IPS-NIHi7 (cell line): ENCODE measurements around the gene HRH2.

Experiments used
- DNase-seq: peaks from one replicate; pipeline ENCODE4 v3.0.0; 2012; ENCODE audit warnings: mixed read lengths; ENCODE audit errors: extremely low spot score

The HRH2 gene

GRCh38 chr5:175692235-175692995 is 34.5 kb downstream of the HRH2 start:
- no peak for DNase-seq

DNA sequence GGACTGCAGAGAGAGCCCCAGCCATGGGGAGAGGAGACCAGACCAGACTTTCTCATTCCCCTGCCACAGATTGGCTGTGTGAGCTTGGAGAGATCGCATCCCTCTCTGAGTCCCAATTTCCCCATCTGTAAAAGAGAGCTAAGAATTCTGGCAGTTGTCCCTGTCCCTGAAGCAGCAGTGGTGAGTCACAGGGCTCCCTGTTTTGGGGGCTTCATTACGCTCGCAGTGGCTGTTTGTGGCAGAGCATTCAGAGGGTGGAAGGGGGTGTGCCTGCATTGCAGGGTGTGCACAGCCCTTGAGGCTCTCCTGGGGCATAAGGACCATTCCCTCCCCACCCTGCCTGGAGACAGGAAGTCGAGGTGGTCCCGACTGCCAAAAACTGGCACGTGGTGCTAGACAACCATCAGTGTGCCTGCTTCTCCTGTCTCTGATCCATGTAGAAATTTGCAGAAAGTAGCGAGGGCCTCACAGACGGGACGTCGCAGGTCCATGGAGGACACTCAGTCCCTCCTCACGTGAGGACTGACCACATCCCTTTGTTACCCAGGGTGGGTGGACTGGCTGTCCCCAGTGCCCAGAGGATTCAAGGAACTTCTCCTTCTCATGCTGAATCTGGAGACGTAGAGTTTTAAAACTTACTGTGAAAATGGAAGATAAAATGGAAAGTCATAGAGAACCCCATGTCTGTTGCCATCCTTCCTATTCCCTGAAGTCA is 35.3 kb downstream of the HRH2 start:
- DNase-seq = no peak

DNA sequence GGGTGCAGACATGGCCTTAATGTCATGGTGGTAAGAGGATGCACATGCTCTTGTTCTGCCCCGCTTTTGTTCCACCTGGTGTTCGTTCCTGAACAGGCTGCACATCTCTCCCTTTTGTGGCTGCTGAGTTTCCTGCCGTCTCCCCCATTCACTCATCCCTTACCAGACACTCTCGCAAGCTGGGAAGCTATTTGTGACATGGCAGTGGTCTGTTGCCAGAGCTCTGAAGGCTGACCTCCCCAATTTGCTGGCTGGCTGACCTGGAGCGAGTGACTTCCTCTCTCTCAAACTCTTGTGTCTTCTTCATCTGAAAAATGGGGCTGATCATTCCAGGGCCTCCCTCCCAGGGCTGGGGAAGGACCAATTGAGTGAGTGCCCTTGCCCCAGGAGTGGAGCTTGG is 35.9 kb downstream of the HRH2 start:
- no peak for DNase-seq

DNA sequence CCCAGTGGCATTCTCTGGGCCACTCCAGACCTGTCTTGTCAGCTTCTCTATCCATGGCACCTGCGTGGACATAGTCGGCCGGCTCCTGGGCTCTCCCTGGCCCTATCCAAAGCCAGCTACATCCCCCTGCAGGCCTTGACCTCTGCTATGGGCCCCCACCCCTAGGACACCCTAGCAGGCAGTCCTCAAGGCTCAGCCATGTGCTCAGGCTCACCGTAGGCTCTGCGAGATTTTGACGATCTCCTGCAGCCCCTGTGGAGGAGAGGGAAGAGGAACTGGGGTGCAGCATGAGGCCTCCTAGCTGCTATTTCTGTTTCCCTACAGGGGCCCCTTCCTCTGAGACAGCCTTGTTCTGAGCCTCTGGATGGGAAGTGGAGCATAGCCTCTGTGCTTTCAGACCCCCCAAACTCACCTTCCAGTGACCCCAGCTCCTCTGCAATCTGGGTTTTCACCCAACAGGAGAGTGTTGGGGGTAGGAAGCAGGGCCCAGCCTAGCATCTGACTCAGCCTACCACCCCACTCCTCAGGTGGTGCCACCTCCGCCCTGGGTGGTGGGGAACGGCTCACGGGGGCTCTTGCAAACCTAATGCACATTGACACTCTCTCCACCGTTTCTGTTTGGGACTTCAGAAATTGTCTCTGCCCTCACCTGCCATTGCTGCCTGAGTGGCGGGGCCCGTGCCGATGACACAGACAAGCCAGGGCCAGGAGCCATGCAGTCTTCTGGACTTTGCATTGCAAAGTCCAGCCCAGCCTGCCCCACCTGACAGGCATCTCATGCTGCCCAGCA is 36.7 kb downstream of the HRH2 start:
- DNase-seq = no peak

DNA sequence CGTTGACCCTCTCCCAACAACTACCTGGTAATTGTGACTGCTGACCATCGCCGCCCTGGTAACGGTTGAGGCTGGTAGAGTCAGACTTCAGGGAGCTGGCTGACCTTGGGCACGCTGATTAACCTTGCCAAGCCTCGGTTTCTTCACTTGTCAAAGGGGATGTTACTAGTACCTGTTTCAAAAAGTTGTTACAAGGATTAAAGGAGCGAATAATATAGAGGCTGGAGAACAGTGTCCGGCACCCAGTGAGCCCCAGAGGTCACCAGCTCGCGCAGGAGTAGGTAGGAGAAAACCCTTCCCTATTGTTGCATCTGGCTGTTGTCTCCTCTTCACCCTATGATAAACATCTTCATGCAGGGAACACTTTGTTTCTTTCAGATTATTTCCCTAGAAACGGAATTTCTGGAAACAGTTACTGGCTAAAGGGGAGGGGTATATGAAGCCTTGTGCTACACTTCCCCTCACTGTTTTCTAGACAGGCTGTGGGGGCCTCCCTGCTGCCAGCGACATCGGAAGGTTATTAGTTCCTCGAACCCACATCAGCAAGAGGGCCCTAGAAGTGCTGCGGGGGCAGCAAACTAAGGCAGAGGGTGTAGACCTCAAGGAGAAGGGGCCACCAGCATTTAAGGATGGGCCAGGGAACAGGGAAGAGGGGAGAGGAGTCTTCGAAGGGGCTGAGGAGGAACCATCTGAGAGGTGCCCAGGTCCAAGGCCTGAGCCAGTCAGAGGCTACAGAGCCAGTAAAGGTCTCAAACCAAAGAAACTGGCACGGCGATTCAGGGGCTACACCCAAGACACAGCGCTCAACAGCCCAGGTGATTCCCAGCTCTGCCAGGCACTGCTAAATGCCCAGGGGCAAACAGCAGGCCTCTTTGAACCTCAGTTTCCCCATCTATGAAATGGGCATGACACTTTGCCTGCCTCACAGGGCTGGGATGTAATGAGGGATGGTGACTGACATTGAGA is 37.6 kb downstream of the HRH2 start:
- DNase-seq = no peak

DNA sequence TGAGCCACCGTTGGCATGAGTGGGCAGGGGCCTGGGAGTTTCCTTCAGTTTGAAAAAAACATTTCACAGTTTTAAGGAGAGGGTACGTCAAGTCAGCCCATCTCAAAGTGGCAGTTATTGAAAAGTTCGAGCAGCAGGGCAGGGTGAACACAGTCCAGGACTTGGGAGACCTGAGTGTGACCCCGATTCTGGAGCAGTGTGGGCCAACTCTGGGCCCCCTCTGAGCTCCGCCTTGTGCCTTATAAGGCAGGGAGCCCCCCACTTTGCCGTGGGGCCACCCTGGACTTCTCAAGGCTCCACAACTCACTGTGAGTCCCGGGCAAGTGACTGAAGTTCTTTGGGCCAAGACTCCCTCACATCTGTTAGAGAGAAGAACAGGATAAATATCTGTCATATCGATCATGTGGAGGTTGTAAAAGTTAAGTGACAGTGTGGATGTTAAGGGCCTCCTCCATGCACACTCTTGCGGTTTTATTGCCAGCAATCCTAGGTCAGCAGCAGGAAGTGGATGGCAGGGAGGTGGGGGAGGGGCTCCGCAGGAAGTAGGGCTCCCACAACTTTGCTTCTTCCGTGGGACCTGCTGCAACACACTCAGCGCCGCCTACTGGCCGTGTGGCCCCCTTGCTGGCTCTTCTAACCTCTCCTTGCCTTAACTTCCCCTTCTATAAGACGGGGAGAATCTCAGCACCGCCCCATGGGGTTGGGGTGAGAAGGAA is 38.4 kb downstream of the HRH2 start:
- peak; percentile 87 for DNase-seq

DNA sequence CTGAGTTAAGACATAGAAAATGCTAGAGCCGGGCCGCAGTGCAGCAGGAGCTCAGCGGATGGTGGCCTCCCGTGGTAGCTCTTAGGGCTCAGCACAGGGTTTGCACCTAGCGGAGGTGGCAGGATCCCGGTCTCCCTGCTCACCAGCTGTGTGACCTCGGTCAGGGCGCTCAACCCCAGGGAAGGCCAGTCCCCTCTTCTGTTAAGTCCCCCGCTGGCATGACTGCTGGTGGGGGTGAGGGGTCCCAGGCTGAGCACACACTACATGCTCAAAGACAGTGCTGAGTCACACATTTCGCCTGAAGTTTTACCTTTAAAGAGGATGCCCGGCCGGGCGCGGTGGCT is 39.0 kb downstream of the HRH2 start:
- no peak for DNase-seq

DNA sequence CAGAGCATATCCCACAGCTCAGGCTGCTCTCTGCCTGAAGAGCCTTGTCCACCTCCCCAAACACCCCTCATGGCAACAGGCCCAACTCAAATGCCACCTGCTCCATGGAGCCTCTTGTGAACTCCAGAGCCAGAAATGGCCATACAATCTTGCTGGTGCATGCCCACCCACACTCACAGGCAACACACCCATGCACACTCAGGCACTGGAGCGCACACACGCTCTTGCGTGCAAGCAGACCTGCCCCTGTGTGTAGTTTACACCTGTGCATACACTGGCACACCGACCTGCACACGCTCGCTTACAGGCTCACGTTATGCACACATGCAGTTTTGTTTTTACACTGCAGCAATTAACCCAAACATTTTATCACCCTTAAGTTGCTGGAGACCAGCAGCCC is 40.0 kb downstream of the HRH2 start:
- no peak for DNase-seq

DNA sequence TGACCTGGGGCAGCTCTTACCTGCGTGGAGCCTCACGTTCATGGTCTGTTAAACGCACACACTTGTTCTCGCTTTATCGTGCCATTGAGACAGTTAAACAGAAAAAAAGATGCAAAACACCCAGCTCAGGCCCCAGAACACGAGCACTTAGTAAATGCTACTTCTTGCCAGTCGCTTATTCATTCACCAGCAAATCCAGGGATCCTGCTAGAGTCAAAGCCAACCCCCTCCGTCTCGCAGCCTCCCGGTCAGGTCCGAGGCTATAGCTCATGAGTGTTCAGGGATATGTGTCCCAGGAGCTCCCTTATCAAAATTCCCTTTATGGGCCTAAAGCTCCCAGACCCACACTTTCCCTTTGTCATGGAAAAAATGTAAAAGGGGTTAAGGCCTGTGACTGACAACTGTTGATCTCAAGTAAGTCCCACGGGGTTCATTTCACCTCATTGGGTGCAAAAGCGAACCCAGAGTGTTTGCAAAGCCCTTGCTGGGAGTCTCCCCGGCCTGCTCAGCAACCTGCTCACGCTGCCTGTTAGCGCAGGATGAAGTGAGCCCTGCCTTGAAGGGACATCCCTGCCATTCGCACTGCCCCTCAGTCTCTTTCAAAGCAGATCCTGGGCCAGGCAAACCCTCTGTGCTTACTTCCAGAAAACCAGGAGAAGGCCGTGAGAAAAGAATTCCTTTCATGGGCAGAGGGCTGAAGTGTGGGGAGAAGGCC is 40.7 kb downstream of the HRH2 start:
- no peak for DNase-seq

GRCh38 chr5:175700991-175701390 is 43.1 kb downstream of the HRH2 start:
- no peak for DNase-seq

- DNase-seq = no peak
Measured at GRCh38 chr5:175701797-175702196, 43.9 kb downstream of the HRH2 start.

DNA sequence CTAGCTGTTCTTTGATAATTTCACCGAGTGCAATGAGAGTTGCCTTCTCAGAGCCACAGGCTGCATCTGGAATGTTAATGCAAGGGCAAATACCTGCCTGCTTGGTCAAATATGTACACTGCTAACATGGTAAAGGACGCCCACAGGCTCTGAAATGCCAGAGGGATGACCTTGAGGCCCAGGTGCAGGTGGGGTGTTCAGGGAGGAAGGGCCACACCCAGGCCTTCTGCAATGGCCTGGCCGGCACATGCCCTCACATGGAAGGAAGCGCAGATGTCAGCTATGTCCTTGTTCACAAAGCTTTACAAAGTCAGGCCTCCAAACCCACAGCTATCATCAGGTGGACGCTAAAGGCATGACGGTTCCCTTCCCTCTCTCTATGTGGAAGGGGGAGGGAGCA is 48.6 kb downstream of the HRH2 start:
- DNase-seq = no peak

DNA sequence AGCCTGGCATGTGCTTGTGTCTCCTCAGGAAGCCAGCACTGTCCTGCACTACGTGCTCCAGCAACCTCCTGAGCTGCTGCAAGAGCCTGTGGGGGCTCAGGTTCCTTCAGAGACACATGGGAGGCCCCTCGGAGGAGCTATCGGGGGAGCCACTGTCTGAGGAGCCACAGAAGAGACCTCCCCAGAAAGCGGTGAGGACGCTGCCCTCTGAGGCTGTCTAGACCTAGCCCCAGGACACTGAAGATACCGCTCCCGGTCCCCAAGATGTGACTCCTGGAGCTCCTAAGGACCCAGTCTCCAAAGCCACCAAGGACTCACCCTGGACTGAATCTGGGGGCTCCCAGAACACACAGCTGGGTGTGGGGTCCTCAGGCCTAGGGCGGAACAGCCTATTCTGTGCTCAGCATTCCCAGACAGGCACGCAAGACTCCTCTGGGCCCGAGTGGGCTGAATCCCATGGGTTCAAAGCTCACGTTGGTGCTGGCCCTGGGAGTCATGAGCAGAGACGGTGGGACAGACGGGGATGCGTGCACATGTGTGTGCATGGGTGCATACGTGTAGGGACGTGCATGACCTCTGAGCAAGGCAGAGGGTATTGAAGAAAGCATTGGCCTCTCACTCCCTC is 50.0 kb downstream of the HRH2 start:
- DNase-seq = no peak

DNA sequence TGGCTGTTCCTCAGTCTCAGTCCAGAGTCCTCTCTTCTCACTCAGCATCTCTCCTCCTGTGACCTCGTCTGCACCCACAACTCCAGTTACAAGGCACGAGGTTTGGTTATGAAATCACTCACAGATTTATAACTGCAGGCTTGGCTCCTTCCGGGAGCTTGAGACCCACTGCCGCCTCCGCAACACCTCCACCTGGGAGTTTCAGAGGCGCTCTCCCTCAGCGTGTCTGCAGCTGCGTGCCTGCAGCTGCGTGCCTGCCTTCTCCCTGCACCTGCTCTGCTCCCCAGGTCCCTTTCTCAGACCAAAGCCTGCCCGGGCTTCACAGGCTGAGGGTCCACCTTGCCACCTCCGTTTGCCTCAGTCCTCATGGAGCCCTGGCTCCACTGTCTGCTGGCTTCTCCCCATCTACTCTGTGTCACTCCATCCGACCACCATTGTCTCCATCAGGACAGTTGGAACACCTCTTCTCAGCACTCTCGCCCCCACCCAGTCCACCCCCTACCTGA is 51.5 kb downstream of the HRH2 start:
- DNase-seq = no peak

- no peak for DNase-seq
Measured at GRCh38 chr5:175710326-175710725, 52.5 kb downstream of the HRH2 start.

GRCh38 chr5:175711031-175711430 is 53.2 kb downstream of the HRH2 start:
- DNase-seq = no peak

DNA sequence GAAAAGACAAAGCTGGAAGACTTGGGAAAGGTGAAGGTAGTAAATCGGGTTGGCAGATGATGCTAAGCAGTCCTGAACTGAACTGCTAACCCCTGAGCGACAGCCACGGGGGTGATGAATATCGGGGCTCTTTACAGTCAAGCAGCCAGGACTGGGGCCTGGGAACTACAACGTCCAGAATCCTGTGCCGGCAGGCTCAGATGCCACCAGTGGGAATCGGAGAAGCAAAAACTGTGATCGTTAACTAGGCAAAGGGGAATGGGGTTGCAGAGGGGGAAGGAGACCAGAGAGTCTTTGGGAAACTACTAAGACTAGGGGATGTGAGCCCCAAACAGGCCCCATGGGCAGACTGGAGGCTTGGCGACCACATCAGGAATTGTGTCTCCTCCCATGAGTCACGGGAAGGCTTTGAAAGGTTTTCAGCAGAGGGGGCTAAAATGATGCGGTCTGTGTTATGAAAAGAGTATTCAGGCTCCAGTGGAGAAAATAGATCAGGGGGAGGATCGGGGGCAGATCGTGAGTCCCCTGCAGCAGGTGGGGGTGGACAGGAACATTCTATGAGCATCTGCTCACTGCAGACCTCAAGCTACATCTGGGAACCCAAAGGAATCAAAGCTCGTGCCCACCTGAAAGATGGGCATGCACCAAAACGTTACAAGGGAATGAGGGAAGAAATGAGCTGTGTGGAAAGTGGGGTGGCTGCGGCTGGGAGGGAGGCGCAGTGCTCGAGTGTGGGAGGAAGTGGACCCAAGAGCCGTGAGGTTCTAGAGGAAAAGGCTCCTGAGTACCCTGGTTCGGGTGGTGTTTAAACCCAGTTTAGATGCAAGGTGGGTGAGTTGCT is 53.8 kb downstream of the HRH2 start:
- no peak for DNase-seq

DNA sequence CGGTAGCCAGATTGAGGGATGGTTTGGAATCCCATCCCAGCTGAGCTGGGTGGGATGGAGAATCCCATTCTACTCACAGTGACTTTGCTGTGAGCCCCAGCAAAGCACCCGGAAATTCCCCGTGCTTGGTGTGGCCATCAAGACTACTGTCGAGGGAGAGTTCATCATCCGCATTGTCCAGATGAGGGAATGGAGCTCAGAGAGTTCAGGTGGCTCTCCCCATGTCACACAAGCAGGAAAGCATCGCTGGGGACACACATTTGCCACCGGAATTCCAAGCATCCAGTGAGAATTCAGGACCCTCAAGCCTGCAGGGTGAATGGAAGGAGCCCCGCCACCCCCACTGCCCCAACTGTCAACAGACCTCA is 54.4 kb downstream of the HRH2 start:
- DNase-seq = no peak

GRCh38 chr5:175712681-175713085 is 54.8 kb downstream of the HRH2 start:
- DNase-seq = no peak
